K562 (cell line): ENCODE data around the gene HOXB5. TPM values are rescaled to one million over a fixed set of nuclear protein-coding genes. Genes with fewer than 3 reads are reported as not detected.

Experiments
- BRD9 ChIP-seq: fragments of 450-650 bp; IDR thresholded peaks from 2 replicates; pipeline ENCODE4 v1.6.1; 2018; ENCODE audit warnings: low read depth; ENCODE audit not compliant: partially characterized antibody
- EP400 ChIP-seq: fragments of 450-650 bp; IDR thresholded peaks from 2 replicates; pipeline ENCODE4 v1.6.1; 2017; ENCODE audit warnings: antibody characterized with exemption, mild to moderate bottlenecking, moderate library complexity
- ETV1 ChIP-seq: fragments of 450-650 bp; conservative IDR thresholded peaks from 2 replicates; pipeline ENCODE4 v1.6.1; 2016; ENCODE audit warnings: missing genetic modification characterization, control low read depth, low read depth, missing compliant biosample characterization
- ILF3 ChIP-seq: fragments of 450-650 bp; IDR thresholded peaks from 2 replicates; pipeline ENCODE4 v1.6.1; 2018; ENCODE audit warnings: antibody characterized with exemption, mild to moderate bottlenecking, moderate library complexity, borderline replicate concordance
- KDM1A ChIP-seq, 2 experiments: fragments of 450-650 bp; IDR thresholded peaks; 2 replicates each; pipeline ENCODE4 v1.6.1; 2016; ENCODE audit warnings: mild to moderate bottlenecking in 2 of 2
- NCOR1 ChIP-seq: fragments of 450-650 bp; IDR thresholded peaks from 2 replicates; pipeline ENCODE4 v1.6.1; 2016; ENCODE audit warnings: mild to moderate bottlenecking, moderate library complexity
- NR2C2 ChIP-seq, 2 experiments: fragments of 200-800 bp in 1 of 2; sonication (Bioruptor generic) in 1 of 2; sonication (generic) in 1 of 2; formaldehyde crosslinking in 1 of 2; IDR thresholded peaks; 2 replicates each; pipeline versions ENCODE4 v1.6.1 to v1.8.0; 2016 to 2022; ENCODE audit warnings: mild to moderate bottlenecking in 1 of 2, missing compliant biosample characterization in 1 of 2, missing genetic modification characterization in 1 of 2, missing genetic modification reagents in 1 of 2
- POLR2AphosphoS2 ChIP-seq: IDR thresholded peaks from 2 replicates; pipeline ENCODE4 v1.6.1; 2012; ENCODE audit warnings: low read length, improper control_type of control experiment
- SREBF2 ChIP-seq: sonication (generic); formaldehyde crosslinking; IDR thresholded peaks from 2 replicates; pipeline ENCODE4 v1.4.0; 2020; ENCODE audit warnings: mild to moderate bottlenecking, missing genetic modification reagents
- STAT5A ChIP-seq: IDR thresholded peaks from 2 replicates; pipeline ENCODE4 v1.6.1; 2012; ENCODE audit warnings: low read length, inconsistent platforms, borderline replicate concordance
- TCF3 ChIP-seq: sonication (generic); formaldehyde crosslinking; IDR thresholded peaks from 2 replicates; pipeline ENCODE4 v1.4.0; 2020; ENCODE audit warnings: mild to moderate bottlenecking, missing genetic modification reagents
- TEAD1 ChIP-seq, 2 experiments: fragments of 450-650 bp in 1 of 2; sonication (generic) in 1 of 2; formaldehyde crosslinking; IDR thresholded peaks; 2 replicates each; pipeline versions ENCODE4 v1.4.0 to v1.8.0; 2020 to 2022; ENCODE audit warnings: mild to moderate bottlenecking in 2 of 2, missing genetic modification reagents in 1 of 2
- TEAD4 ChIP-seq, 2 experiments: sonication (generic) in 1 of 2; formaldehyde crosslinking in 1 of 2; IDR thresholded peaks; 2 replicates each; pipeline versions ENCODE4 v1.6.1 to v1.8.0; 2012 to 2022; ENCODE audit warnings: borderline replicate concordance in 1 of 2, inconsistent platforms in 1 of 2, low read length in 1 of 2, mild to moderate bottlenecking in 1 of 2, missing genetic modification reagents in 1 of 2
- ZNF212 ChIP-seq: fragments of 450-650 bp; formaldehyde crosslinking; IDR thresholded peaks from 2 replicates; pipeline ENCODE4 v1.4.0; 2020; ENCODE audit warnings: mild to moderate bottlenecking
- polyA plus RNA-seq, 8 experiments: library from polyadenylated mRNA; depleted of rRNA in 4 of 8; stranded (reverse) in 5 of 8; unstranded in 3 of 8; fragments of >200 nt; fragmentation: Nextera tagmentation in 2 of 8; fragmentation: Illumina TruSeq in 1 of 8; extraction: Ambion mirVana in 2 of 8; extraction: Trizol in 1 of 8; gene quantifications; 2 replicates each; pipeline versions ENCODE4 v1.2.1 to v1.2.3, GENCODE V29; 2011 to 2014; ENCODE audit warnings: inconsistent platforms in 1 of 8, missing spikeins in 1 of 8
- total RNA-seq, 7 experiments: library from RNA; depleted of rRNA in 6 of 7; stranded (reverse); fragments of >200 nt in 6 of 7; fragmentation: Illumina TruSeq in 2 of 7; extraction: Trizol in 2 of 7; gene quantifications; 2 replicates each; pipeline versions ENCODE4 v1.2.1 to v1.2.3, GENCODE V29; 2011 to 2021; ENCODE audit warnings: low replicate concordance in 1 of 7
- TF ChIP-seq, protein P1 (sequence below): sonication (generic); formaldehyde crosslinking; IDR thresholded peaks from 2 replicates; pipeline ENCODE4 v1.8.0; 2023; ENCODE audit warnings: mild to moderate bottlenecking, missing genetic modification reagents
- TF ChIP-seq, protein P2 (sequence below), 2 experiments: IDR thresholded peaks in 1 of 2; conservative IDR thresholded peaks in 1 of 2; 2 replicates each; pipeline ENCODE4 v1.6.1; 2016; ENCODE audit warnings: low read depth in 2 of 2, mild to moderate bottlenecking in 1 of 2, missing compliant biosample characterization in 1 of 2, missing genetic modification characterization in 1 of 2, moderate library complexity in 1 of 2
- TF ChIP-seq, protein P3 (sequence below): sonication (generic); formaldehyde crosslinking; IDR thresholded peaks from 2 replicates; pipeline ENCODE4 v1.9.0; 2022; ENCODE audit warnings: mild to moderate bottlenecking, missing genetic modification reagents
- TF ChIP-seq, protein P4 (sequence below), 2 experiments: fragments of 450-650 bp in 1 of 2; sonication (generic) in 1 of 2; formaldehyde crosslinking in 1 of 2; IDR thresholded peaks in 1 of 2; conservative IDR thresholded peaks in 1 of 2; 2 replicates each; pipeline versions ENCODE4 v1.6.1 to v1.8.1; 2016 to 2023; ENCODE audit warnings: mild to moderate bottlenecking in 2 of 2, moderate library complexity in 2 of 2, inconsistent platforms in 1 of 2, missing genetic modification reagents in 1 of 2
- TF ChIP-seq, protein P5 (sequence below): sonication (generic); formaldehyde crosslinking; IDR thresholded peaks from 2 replicates; pipeline ENCODE4 v1.5.0; 2020; ENCODE audit warnings: missing genetic modification reagents

The HOXB5 gene
- total and polyA plus RNA-seq, 9 of the 15 experiments (the other 6 are each of a cell fraction or from before 2014, with no cell fraction given), result 0.24 to 2.7 (median 0.65) TPM

DNA sequence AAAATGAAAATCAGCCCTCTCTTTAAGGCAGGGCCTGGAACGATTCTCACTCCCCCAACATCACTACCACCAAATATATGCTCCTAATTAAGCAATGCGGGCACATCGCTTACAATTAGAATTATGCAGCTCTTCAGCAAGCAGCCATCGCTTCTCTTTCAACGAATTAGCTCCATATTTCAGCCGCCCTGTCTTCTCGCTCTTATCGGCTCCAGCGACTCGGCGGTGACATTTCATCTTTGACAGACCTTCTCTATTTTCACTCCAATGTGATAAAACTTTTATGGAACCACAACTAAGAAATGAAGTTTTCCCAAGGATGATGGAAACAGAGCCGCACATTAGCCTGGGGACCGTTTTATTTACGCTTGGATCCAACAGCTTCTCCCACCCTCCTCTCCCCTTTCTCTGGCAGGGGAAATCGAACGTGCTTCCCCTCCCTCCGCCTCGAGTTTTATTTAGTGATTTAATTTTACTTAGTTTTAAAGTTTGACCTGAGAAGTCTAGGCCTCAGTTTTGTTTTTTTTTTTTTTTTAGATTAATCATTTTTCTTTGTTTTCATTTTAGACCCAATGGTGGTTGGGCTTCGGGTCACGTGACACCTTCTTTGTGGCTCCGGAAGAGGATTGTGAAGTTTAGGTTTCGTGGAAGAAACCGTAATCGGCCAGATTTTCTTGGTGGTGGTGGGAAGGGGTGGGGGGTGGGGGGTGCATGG lies 45.6 kb downstream of the HOXB5 start (continued):
- TF ChIP-seq, protein P1, sequence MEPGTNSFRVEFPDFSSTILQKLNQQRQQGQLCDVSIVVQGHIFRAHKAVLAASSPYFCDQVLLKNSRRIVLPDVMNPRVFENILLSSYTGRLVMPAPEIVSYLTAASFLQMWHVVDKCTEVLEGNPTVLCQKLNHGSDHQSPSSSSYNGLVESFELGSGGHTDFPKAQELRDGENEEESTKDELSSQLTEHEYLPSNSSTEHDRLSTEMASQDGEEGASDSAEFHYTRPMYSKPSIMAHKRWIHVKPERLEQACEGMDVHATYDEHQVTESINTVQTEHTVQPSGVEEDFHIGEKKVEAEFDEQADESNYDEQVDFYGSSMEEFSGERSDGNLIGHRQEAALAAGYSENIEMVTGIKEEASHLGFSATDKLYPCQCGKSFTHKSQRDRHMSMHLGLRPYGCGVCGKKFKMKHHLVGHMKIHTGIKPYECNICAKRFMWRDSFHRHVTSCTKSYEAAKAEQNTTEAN (CRISPR knock-in tag), result no peak
- TF ChIP-seq KDM1A (IDR thresholded peaks at IDR 0.05), result peak; percentile 70 to 74; a peak in 2 of 4 replicates
- 0 out of 2 replicates have a peak, but pooled peaks have one; percentile 28 for TF ChIP-seq NCOR1
- TF ChIP-seq ZNF212 (CRISPR knock-in tag), result 0 out of 2 replicates have a peak, but pooled peaks have one; percentile 19
- peak; percentile 33 for TF ChIP-seq EP400
- TF ChIP-seq, protein P2, sequence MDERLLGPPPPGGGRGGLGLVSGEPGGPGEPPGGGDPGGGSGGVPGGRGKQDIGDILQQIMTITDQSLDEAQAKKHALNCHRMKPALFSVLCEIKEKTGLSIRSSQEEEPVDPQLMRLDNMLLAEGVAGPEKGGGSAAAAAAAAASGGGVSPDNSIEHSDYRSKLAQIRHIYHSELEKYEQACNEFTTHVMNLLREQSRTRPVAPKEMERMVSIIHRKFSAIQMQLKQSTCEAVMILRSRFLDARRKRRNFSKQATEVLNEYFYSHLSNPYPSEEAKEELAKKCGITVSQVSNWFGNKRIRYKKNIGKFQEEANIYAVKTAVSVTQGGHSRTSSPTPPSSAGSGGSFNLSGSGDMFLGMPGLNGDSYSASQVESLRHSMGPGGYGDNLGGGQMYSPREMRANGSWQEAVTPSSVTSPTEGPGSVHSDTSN (CRISPR knock-in tag; IDR thresholded peaks at IDR 0.05; ENCODE audit: low read depth), result no peak
- TF ChIP-seq, protein P2 (tag; conservative IDR thresholded peaks at IDR 0.05; ENCODE audit: low read depth), result peak; percentile 95
- TF ChIP-seq BRD9, result peak; percentile 84
- TF ChIP-seq NR2C2 (CRISPR knock-in tag; IDR thresholded peaks at IDR 0.05), result no peak
- TF ChIP-seq NR2C2 (tag; IDR thresholded peaks at IDR 0.05), result peak; percentile 64
- TF ChIP-seq, protein P3, sequence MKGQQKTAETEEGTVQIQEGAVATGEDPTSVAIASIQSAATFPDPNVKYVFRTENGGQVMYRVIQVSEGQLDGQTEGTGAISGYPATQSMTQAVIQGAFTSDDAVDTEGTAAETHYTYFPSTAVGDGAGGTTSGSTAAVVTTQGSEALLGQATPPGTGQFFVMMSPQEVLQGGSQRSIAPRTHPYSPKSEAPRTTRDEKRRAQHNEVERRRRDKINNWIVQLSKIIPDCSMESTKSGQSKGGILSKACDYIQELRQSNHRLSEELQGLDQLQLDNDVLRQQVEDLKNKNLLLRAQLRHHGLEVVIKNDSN (CRISPR knock-in tag), result peak; percentile 79
- TF ChIP-seq TCF3, result peak; percentile 60
- 0 out of 2 replicates have a peak, but pooled peaks have one; percentile 42 for TF ChIP-seq ETV1 (tag)
- TF ChIP-seq STAT5A, result 0 out of 2 replicates have a peak, but pooled peaks have one; percentile 12
- TF ChIP-seq TEAD1 (CRISPR knock-in tag; IDR thresholded peaks at IDR 0.05), result peak in 1 of 2 experiments; percentile 49; a peak in 1 of 4 replicates
- TF ChIP-seq, protein P4, sequence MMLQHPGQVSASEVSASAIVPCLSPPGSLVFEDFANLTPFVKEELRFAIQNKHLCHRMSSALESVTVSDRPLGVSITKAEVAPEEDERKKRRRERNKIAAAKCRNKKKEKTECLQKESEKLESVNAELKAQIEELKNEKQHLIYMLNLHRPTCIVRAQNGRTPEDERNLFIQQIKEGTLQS (IDR thresholded peaks at IDR 0.05), result no peak
- TF ChIP-seq, protein P4 (CRISPR knock-in tag; conservative IDR thresholded peaks at IDR 0.05), result peak; percentile 51; the same call in 1 of the 2 replicates
- TF ChIP-seq, protein P5, sequence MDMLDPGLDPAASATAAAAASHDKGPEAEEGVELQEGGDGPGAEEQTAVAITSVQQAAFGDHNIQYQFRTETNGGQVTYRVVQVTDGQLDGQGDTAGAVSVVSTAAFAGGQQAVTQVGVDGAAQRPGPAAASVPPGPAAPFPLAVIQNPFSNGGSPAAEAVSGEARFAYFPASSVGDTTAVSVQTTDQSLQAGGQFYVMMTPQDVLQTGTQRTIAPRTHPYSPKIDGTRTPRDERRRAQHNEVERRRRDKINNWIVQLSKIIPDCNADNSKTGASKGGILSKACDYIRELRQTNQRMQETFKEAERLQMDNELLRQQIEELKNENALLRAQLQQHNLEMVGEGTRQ (CRISPR knock-in tag), result peak; percentile 87
- TF ChIP-seq ILF3, result peak; percentile 15; the same call in 1 of the 2 replicates
- no peak for TF ChIP-seq SREBF2
- no peak for TF ChIP-seq POLR2AphosphoS2
- TF ChIP-seq TEAD4 (IDR thresholded peaks at IDR 0.05; ENCODE audit: low read length), result peak; percentile 40
- no peak for TF ChIP-seq TEAD4 (CRISPR knock-in tag; IDR thresholded peaks at IDR 0.05; ENCODE audit: borderline replicate concordance)
